HG03039 (cell line): Measurements from ENCODE around the gene FAM193A.
"Not testable (repeated sequence)": the region's sequence is repeated elsewhere in the genome, so short reads cannot be mapped to it uniquely, and the experiment has no call there.

ENCODE experiments used
- ATAC-seq: cut with Tn5 transposase; IDR thresholded peaks from one replicate; pipeline ENCODE4 v1.9.1; 2021; ENCODE audit warnings: mild to moderate bottlenecking, moderate library complexity; ENCODE audit not compliant: unreplicated experiment

Gene FAM193A

GRCh38 chr4:2714918-2715317, 178.5 kb downstream of the FAM193A start:
- ATAC-seq: no peak

GRCh38 chr4:2715426-2715825, 179.0 kb downstream of the FAM193A start:
- no peak for ATAC-seq

- no peak for ATAC-seq
These were observed 179.8 kb downstream of the FAM193A start for GRCh38 chr4:2716236-2716635.

DNA sequence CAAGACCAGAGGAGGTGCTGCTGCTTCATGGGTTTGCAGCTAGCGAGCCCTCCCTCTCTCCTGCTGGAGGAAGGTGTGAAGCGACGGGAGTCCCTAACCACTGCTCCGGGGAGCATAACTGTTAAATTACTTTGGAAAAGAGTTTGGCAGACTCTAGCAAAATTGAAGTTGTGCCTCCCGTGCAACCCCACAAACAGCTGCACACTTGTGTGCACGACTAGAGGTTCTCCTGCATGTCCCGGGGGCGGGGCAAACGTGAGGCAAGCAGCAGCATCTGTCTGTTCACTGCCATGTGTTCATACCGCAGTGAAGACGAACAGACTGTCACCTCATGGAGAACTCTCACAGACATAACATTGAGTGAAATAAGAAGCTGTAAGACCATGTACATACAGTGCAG, 185.1 kb downstream of the FAM193A start:
- ATAC-seq: no peak

DNA sequence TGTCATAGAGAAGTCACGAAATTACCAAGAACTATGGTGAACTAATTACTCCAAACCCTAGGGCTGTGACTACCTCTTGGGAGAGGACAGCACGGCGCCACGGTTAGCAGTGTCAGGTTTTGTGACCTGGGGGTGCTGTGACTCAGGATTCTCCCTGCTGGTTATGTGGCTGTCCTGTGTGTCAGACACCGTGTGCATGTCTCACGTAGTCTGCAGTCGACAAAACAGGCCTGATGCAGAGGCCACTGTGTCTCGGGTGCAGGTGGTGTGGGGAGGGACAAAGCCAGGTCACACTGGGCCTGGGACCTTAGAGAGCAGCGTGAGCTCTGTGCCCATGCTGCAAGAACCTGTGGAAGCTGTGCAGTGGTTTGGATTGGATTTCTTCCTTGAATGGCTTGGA, 185.6 kb downstream of the FAM193A start:
- ATAC-seq: no peak

GRCh38 chr4:2723751-2724150, 187.3 kb downstream of the FAM193A start:
- no peak for ATAC-seq

GRCh38 chr4:2725380-2725779, 188.9 kb downstream of the FAM193A start:
- ATAC-seq: no peak

DNA sequence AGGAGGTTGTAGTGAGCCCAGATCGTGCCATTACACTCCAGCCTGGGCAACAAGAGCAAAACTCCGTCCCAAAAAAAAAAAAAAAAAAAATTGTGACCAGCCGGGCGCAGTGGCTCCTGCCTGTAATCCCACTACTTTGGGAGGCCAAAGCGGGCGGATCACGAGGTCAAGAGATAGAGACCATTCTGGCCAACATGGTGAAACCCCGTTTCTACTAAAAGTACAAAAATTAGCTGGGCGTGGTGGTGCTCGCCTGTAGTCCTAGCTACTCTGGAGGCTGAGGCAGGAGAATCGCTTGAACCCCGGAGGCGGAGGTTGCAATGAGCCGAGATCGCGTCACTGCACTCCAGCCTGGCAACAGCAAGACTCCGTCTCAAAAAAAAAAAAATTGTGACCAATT, 190.4 kb downstream of the FAM193A start:
- not testable (repeated sequence) for ATAC-seq

GRCh38 chr4:2728221-2728620, 191.8 kb downstream of the FAM193A start:
- ATAC-seq: no peak

DNA sequence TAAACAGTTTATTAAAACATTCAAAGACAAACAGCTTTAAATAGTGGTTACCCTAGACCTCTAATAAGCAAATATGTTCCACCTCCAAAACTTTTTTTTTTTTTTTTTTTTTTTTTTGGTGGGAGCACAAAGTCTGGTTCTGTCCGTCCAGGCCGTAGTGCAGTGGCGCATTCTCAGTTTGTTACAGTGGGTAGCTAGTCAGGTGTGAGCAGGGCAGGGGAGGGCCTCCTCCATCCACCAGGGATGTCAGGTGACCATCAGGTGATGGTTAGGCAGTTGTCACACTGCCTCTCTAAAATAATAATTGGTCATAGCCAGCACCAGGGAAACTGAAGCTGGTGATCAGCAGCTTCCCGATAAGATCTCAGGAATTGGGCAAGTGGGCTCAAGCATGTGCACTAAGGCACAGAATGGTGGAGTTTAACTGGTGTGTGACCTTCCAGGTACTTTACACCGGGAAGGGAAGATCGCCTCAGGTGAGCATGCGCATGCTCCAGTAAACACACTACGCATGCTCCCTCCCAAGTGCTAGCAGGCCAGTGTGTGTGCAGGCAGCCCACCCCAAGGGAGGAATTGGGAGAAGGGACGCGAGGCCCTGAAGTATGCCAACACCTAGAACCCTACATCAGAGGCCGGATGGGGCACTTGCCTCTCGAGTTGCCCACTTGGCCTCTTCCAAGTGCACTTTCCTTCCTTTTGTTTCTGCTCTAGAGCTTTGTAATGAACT, 192.5 kb downstream of the FAM193A start:
- ATAC-seq: no peak

GRCh38 chr4:2729533-2729875, 193.1 kb downstream of the FAM193A start:
- ATAC-seq: no peak

- no peak for ATAC-seq
These were observed 195.5 kb downstream of the FAM193A start for GRCh38 chr4:2731907-2732317.

GRCh38 chr4:2732526-2732925, 196.1 kb downstream of the FAM193A start:
- no peak for ATAC-seq

- ATAC-seq: no peak
These were observed 196.8 kb downstream of the FAM193A start for GRCh38 chr4:2733001-2733843.

DNA sequence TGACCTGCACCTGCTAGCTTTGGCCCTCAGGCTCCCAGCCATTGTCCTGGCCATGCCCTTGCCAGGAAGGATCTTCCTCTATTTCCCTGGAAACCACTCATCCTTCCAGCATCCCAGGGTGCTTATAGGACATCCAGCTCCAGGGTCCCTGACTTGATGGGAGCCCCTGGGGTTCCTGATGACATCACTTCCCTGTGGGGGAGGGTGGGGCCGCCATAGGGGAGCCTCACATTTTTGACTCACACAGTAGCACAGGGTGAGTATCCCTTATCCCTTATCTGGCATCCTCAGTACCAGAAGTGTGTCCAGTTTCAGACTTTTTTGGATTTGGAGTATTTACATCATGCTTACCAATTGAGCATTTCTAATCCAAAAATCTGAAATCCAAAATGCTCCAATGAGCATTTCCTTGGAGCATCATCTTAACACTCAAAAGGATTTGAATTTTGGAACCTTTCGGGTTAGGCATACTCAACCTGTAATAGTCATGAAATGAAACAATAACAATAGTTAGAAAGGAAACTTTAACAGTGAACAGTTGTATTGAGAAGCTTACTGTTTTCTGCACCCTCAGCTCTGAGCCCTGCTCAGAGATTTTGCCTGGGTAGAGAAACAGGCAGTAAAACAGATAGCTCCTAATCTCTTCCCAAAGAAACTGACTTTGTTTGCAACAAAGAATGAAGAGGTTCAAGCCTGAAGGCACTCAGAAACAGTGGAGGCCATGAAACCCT, 197.6 kb downstream of the FAM193A start:
- ATAC-seq: no peak

DNA sequence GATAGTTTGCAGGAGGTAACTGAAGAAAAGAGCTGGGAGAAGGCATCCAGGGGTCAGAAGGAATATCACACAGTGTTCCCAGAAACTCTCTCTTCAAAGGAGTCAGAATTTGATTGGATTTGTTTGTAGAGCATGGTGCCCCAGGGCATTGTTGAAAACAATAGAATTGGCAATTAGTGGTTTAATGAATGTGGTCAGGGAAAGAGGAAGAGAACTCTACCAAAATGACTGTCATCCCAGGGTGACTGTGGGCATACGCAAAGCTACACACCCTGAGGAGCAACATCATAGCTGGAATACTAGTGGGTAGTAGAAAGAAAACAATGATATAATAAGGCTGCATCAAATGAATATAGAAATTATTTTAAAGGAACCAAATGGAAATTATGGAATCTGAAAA, 198.2 kb downstream of the FAM193A start:
- ATAC-seq: no peak

GRCh38 chr4:2735869-2736268, 199.4 kb downstream of the FAM193A start:
- no peak for ATAC-seq

- ATAC-seq: not testable (repeated sequence)
These were observed 201.8 kb downstream of the FAM193A start for GRCh38 chr4:2738296-2738695.

- no peak for ATAC-seq
These were observed 205.2 kb downstream of the FAM193A start for GRCh38 chr4:2741626-2742025.

DNA sequence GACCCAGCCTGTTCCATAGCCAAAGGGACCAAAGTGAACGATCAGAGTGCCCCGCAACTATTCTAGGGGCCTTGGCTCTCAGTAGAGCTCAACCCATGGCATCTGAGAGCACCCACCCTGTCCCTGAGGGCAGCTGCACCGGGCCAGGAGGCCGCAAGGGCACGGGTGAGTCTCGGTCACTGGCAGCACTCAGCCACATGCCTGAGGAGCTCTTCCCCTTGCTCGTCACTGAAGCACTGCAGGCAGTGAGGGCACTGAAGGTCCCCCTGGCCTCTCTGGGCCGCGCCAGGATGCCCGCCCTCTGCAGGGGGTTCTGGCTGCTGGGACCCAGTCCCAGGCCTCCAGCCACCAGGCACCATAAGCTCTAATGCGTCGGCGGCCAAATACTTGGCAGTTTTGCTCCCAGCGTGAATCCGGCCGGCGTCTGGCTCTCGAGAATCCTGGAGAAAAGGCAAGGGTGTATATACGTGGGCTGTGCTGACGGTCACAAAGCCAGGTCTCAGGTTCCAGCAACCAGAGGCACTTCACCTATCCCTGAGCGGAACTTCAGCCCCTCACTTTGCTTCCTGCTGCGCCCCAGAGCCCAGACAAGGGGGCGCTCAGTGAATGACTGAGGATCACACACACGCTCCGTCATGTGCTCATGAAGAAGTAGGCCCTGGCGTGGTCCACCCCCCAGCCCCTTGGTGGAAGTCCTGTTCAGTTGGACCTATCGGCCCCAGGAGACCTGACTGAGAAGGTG, 205.8 kb downstream of the FAM193A start:
- no peak for ATAC-seq
